Naive thymus-derived CD4-positive, alpha-beta T cell (primary cell): ENCODE measurements around the gene POLE4. TPM values are rescaled to one million over a fixed set of nuclear protein-coding genes. Genes with fewer than 3 reads are reported as not detected.
A peak's percentile ranks its signal among the peaks of the same experiment; 100 is the strongest.

ENCODE experiments used
- ATAC-seq: fragments of 150-1000 bp; cut with Tn5 transposase; 2 replicates; pipeline ENCODE4 v1.10.0; 2021; ENCODE audit warnings: mild to moderate bottlenecking, moderate library complexity
- CTCF ChIA-PET: fragments of 350-600 bp; sonication (Branson Sonifier 250); formaldehyde crosslinking; loops from one replicate; lab custom pipeline; 2021; ENCODE audit warnings: antibody characterized with exemption; lab: Charles Lee
- POLR2A ChIA-PET: fragments of 350-600 bp; sonication (Branson Sonifier 250); formaldehyde crosslinking; loops from one replicate; lab custom pipeline; 2021; ENCODE audit warnings: antibody characterized with exemption, inconsistent platforms; lab: Charles Lee
- DNase-seq, 9 donors: peaks; one replicate each; pipeline versions ENCODE4 v3.0.0 to v3.0.0-alpha.2; 2020 to 2022; ENCODE audit warnings: mixed read lengths in 1 of 9
- H3K27ac ChIP-seq: one replicate; pipeline ENCODE4 v1.7.0; 2013; ENCODE audit warnings: mild to moderate bottlenecking, low read depth, low read length, moderate library complexity
- H3K27me3 ChIP-seq, 2 donors: one replicate each; pipeline ENCODE4 v1.7.0; 2013; ENCODE audit warnings: low read length in 2 of 2, mild to moderate bottlenecking in 2 of 2, moderate library complexity in 2 of 2; ENCODE audit not compliant: control insufficient read depth in 2 of 2, insufficient read depth in 2 of 2
- H3K36me3 ChIP-seq, 3 experiments: 1 replicate in 2 of 3; 2 replicates in 1 of 3; pipeline ENCODE4 v1.7.0; 2013; ENCODE audit warnings: low read length in 3 of 3, mild to moderate bottlenecking in 3 of 3, moderate library complexity in 1 of 3; ENCODE audit not compliant: insufficient read depth in 3 of 3, control insufficient read depth in 2 of 3
- H3K4me1 ChIP-seq, 2 donors: one replicate each; pipeline ENCODE4 v1.7.0; 2013; ENCODE audit warnings: low read length in 2 of 2, mild to moderate bottlenecking in 2 of 2, moderate library complexity in 1 of 2; ENCODE audit not compliant: control insufficient read depth in 2 of 2, insufficient read depth in 2 of 2
- H3K4me3 ChIP-seq: 2 replicates; pipeline ENCODE4 v1.7.0; 2013; ENCODE audit warnings: mild to moderate bottlenecking, low read length
- H3K9me3 ChIP-seq, 3 experiments: 1 replicate in 2 of 3; 2 replicates in 1 of 3; pipeline ENCODE4 v1.7.0; 2013; ENCODE audit warnings: low read length in 3 of 3; ENCODE audit not compliant: control insufficient read depth in 2 of 3
- H3K27ac Mint-ChIP-seq, 9 donors: one replicate each; pipeline ENCODE4 v1.8.0; 2020 to 2022; ENCODE audit warnings: mixed read lengths in 9 of 9, mild to moderate bottlenecking in 8 of 9, moderate library complexity in 5 of 9, inconsistent platforms in 2 of 9
- H3K27me3 Mint-ChIP-seq, 5 donors: one replicate each; pipeline ENCODE4 v1.8.0; 2021 to 2022; ENCODE audit warnings: mixed read lengths in 5 of 5, mild to moderate bottlenecking in 1 of 5
- H3K36me3 Mint-ChIP-seq, 5 donors: one replicate each; pipeline ENCODE4 v1.8.0; 2020 to 2022; ENCODE audit warnings: mixed read lengths in 5 of 5, mild to moderate bottlenecking in 3 of 5, inconsistent platforms in 1 of 5
- H3K4me1 Mint-ChIP-seq, 7 donors: one replicate each; pipeline ENCODE4 v1.8.0; 2020 to 2022; ENCODE audit warnings: mixed read lengths in 7 of 7, mild to moderate bottlenecking in 3 of 7, inconsistent platforms in 1 of 7
- H3K4me3 Mint-ChIP-seq, 10 donors: one replicate each; pipeline ENCODE4 v1.8.0; 2020 to 2022; ENCODE audit warnings: mild to moderate bottlenecking in 10 of 10, mixed read lengths in 10 of 10, moderate library complexity in 6 of 10, inconsistent platforms in 2 of 10
- H3K9me3 Mint-ChIP-seq, 11 donors: one replicate each; pipeline ENCODE4 v1.8.0; 2020 to 2022; ENCODE audit warnings: mixed read lengths in 11 of 11, mild to moderate bottlenecking in 4 of 11, inconsistent platforms in 1 of 11, moderate library complexity in 1 of 11
- intact Hi-C, 2 donors: fragments of 100-400 bp; cut with micrococcal nuclease; formaldehyde crosslinking; loops; one replicate each; pipeline ENCODE4 v1.15.1; 2023
- polyA plus RNA-seq, 2 donors: library from polyadenylated mRNA; unstranded; fragments of 300-500 nt; fragmentation: Illumina TruSeq; gene quantifications; one replicate each; pipeline ENCODE4 v1.2.3, GENCODE V29; 2021
- total RNA-seq, 6 experiments: library from RNA in 5 of 6; stranded (reverse) in 5 of 6; gene quantifications; 1 replicate in 5 of 6; 2 replicates in 1 of 6; pipeline ENCODE4 v1.2.3 and lab custom pipeline; 2021 to 2026

Gene POLE4
- total and polyA plus RNA-seq, 7 experiments from 2014 or later = 37.8 to 153 (median 44.5) TPM

DNA sequence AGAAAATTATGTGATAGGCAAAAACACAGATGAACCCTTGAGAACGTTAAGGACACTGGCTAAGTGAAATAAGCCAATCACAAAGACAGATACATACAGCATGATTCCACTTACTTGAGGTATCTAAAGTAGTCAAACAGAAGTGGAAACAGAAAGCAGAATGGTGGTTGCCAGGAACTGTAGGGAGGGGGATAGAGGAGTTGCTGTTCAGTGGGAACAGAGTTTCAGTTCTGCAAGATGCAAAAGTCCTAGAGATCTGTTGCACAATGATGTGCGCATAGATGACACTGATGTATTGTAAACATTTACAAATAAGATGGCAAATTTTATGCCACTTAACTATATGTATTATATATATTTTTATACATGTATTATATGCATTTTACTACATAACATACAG is 59.7 kb downstream of the POLE4 start:
- POLR2A ChIA-PET = no interaction called here
- no peak overlapping the region for H3K4me3 ChIP-seq
- no peaks in the 10 kb centered on the region for H3K9me3 ChIP-seq
- H3K4me3 Mint-ChIP-seq = no peak overlapping the region
- DNase-seq (no peak), ATAC-seq (peak; percentile 54)
- no peak overlapping the region for H3K27ac Mint-ChIP-seq
- peaks cover 0 to 2% (median 0%) of the 10 kb centered on the region in 7 donors for H3K4me1 Mint-ChIP-seq
- H3K27ac ChIP-seq = no peak overlapping the region
- CTCF ChIA-PET = interaction anchor here (1.2 kb wide), 1 partner anchor 11 kb away, joined by 3 read pairs; no protein-coding TSS in a partner anchor
- H3K27me3 ChIP-seq = no peaks in the 10 kb centered on the region
- H3K36me3 ChIP-seq = no peaks in the 10 kb centered on the region
- H3K36me3 Mint-ChIP-seq = peaks cover 0 to 16% (median 12%) of the 10 kb centered on the region in 5 donors
- intact Hi-C loops = no loop called here
- H3K27me3 Mint-ChIP-seq = peaks cover 0 to 4% (median 0%) of the 10 kb centered on the region in 5 donors
- no peaks in the 10 kb centered on the region for H3K4me1 ChIP-seq
- peaks cover 0 to 15% (median 7%) of the 10 kb centered on the region in 11 donors for H3K9me3 Mint-ChIP-seq

Other genes starting within 250 kb of the POLE4 start
- gene HK2, start 124.5 kb upstream of the POLE4 start, total RNA-seq = 10 to 100 TPM; 11.1 to 74.6 (median 17.7) TPM
- 1 to 10 TPM; 3.6 to 6.3 TPM for gene HK2, start 124.5 kb upstream of the POLE4 start, polyA plus RNA-seq
- under 1 TPM in 1 of 5 experiments, not detected in 4; 0.24 TPM for gene TACR1, start 240.9 kb downstream of the POLE4 start, total RNA-seq
- gene TACR1, start 240.9 kb downstream of the POLE4 start, polyA plus RNA-seq = not detected